ENCODE data around the gene NTSR2.

DNA sequence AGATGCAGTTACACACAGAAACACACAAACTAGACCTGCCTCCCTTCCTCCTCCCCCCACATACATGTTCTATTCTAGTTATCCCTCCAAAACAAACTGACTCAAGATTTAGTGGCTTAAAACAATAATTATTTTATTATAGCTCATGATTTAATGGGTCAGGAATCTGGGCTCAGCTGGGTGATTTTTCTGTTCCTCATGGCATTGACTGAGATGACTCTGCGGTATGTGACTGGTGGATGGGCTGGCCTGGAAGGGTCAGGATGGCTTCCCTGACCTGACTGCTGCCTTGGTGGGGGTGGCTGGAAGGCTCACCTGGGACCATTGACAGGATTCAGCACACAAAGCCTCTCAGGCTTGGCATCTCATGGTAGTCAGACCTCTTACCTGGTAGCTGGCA is 33.7 kb upstream of the NTSR2 start:
- TF ChIP-seq, protein P1, sequence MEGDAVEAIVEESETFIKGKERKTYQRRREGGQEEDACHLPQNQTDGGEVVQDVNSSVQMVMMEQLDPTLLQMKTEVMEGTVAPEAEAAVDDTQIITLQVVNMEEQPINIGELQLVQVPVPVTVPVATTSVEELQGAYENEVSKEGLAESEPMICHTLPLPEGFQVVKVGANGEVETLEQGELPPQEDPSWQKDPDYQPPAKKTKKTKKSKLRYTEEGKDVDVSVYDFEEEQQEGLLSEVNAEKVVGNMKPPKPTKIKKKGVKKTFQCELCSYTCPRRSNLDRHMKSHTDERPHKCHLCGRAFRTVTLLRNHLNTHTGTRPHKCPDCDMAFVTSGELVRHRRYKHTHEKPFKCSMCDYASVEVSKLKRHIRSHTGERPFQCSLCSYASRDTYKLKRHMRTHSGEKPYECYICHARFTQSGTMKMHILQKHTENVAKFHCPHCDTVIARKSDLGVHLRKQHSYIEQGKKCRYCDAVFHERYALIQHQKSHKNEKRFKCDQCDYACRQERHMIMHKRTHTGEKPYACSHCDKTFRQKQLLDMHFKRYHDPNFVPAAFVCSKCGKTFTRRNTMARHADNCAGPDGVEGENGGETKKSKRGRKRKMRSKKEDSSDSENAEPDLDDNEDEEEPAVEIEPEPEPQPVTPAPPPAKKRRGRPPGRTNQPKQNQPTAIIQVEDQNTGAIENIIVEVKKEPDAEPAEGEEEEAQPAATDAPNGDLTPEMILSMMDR (conservative IDR thresholded peaks at IDR 0.05), result no peak
- TF ChIP-seq ZFX (IDR thresholded peaks at IDR 0.05), result no peak

All from C4-2B (cell line).